Measurements from ENCODE around the gene IFT74.

Gene IFT74

GRCh38 chr9:27078685-27079084, 122.5 kb downstream of the IFT74 start (continued):
- TF ChIP-seq, protein P1, sequence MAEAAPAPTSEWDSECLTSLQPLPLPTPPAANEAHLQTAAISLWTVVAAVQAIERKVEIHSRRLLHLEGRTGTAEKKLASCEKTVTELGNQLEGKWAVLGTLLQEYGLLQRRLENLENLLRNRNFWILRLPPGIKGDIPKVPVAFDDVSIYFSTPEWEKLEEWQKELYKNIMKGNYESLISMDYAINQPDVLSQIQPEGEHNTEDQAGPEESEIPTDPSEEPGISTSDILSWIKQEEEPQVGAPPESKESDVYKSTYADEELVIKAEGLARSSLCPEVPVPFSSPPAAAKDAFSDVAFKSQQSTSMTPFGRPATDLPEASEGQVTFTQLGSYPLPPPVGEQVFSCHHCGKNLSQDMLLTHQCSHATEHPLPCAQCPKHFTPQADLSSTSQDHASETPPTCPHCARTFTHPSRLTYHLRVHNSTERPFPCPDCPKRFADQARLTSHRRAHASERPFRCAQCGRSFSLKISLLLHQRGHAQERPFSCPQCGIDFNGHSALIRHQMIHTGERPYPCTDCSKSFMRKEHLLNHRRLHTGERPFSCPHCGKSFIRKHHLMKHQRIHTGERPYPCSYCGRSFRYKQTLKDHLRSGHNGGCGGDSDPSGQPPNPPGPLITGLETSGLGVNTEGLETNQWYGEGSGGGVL (tag by site-specific recombination; IDR thresholded peaks at IDR 0.05) = no peak
- TF ChIP-seq ZEB2 (tag by site-specific recombination; IDR thresholded peaks at IDR 0.05) (no peak), ZNF776 (tag by site-specific recombination; IDR thresholded peaks at IDR 0.05; ENCODE audit: borderline replicate concordance) (no peak), SALL2 (tag by site-specific recombination; IDR thresholded peaks at IDR 0.05; ENCODE audit: borderline replicate concordance) (no peak), HOXA7 (CRISPR knock-in tag; IDR thresholded peaks at IDR 0.05; ENCODE audit: borderline replicate concordance) (no peak), ZNF354C (tag by site-specific recombination; IDR thresholded peaks at IDR 0.05; ENCODE audit: borderline replicate concordance, low read depth) (no peak), ZNF561 (tag by site-specific recombination; IDR thresholded peaks at IDR 0.05; ENCODE audit: borderline replicate concordance) (no peak)

GRCh38 chr9:27085456-27085855, 129.2 kb downstream of the IFT74 start:
- ChIA-PET POLR2A (no interaction called here), CTCF (interaction anchor here (0.6 to 0.7 kb wide), 2 partner anchors 538 to 741 kb away, joined by 3 to 5 read pairs; no protein-coding TSS in a partner anchor)
- H3K4me3 ChIP-seq (ENCODE audit: low read depth, low read length) = no peak overlapping the region
- TF ChIP-seq, protein P2, sequence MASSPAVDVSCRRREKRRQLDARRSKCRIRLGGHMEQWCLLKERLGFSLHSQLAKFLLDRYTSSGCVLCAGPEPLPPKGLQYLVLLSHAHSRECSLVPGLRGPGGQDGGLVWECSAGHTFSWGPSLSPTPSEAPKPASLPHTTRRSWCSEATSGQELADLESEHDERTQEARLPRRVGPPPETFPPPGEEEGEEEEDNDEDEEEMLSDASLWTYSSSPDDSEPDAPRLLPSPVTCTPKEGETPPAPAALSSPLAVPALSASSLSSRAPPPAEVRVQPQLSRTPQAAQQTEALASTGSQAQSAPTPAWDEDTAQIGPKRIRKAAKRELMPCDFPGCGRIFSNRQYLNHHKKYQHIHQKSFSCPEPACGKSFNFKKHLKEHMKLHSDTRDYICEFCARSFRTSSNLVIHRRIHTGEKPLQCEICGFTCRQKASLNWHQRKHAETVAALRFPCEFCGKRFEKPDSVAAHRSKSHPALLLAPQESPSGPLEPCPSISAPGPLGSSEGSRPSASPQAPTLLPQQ (tag by site-specific recombination; IDR thresholded peaks at IDR 0.05) = no peak
- TF ChIP-seq, protein P3, sequence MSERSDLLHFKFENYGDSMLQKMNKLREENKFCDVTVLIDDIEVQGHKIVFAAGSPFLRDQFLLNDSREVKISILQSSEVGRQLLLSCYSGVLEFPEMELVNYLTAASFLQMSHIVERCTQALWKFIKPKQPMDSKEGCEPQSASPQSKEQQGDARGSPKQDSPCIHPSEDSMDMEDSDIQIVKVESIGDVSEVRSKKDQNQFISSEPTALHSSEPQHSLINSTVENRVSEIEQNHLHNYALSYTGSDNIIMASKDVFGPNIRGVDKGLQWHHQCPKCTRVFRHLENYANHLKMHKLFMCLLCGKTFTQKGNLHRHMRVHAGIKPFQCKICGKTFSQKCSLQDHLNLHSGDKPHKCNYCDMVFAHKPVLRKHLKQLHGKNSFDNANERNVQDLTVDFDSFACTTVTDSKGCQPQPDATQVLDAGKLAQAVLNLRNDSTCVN (tag by site-specific recombination; optimal IDR thresholded peaks at IDR 0.05) = no peak
- no peak for TF ChIP-seq ZNF830 (tag by site-specific recombination; IDR thresholded peaks at IDR 0.05; ENCODE audit: low read depth)
- no peak for TF ChIP-seq ZNF19 (tag by site-specific recombination; IDR thresholded peaks at IDR 0.05; ENCODE audit: low read depth)
- no peak for TF ChIP-seq ZBTB48 (tag by site-specific recombination; IDR thresholded peaks at IDR 0.05)
- no peak for TF ChIP-seq GLI4 (tag by site-specific recombination; IDR thresholded peaks at IDR 0.05)
- TF ChIP-seq, protein P4, sequence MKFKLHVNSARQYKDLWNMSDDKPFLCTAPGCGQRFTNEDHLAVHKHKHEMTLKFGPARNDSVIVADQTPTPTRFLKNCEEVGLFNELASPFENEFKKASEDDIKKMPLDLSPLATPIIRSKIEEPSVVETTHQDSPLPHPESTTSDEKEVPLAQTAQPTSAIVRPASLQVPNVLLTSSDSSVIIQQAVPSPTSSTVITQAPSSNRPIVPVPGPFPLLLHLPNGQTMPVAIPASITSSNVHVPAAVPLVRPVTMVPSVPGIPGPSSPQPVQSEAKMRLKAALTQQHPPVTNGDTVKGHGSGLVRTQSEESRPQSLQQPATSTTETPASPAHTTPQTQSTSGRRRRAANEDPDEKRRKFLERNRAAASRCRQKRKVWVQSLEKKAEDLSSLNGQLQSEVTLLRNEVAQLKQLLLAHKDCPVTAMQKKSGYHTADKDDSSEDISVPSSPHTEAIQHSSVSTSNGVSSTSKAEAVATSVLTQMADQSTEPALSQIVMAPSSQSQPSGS (tag by site-specific recombination; IDR thresholded peaks at IDR 0.05; ENCODE audit: low read depth) = no peak
- TF ChIP-seq ZSCAN18 (tag by site-specific recombination; IDR thresholded peaks at IDR 0.05) = no peak
- TF ChIP-seq ZNF654 (tag by site-specific recombination; IDR thresholded peaks at IDR 0.05; ENCODE audit: low read depth) = no peak
- TF ChIP-seq ZNF114 (tag by site-specific recombination; IDR thresholded peaks at IDR 0.05) = no peak
- TF ChIP-seq ZNF529 (tag by site-specific recombination; IDR thresholded peaks at IDR 0.05; ENCODE audit: insufficient replicate concordance) = no peak
- H3K36me3 ChIP-seq (ENCODE audit: control insufficient read depth in 2 of 2, insufficient read depth in 1 of 2, low read length in 2 of 2) = no peaks in the 10 kb centered on the region
- peaks cover 6% of the 10 kb centered on the region; the same call in 1 of the 2 replicates for H3K4me1 ChIP-seq (ENCODE audit: control insufficient read depth, insufficient read depth, low read length)
- no peak overlapping the region for H3K27ac ChIP-seq (ENCODE audit: extremely low read depth, low read depth, low read length)
- H3K9me3 ChIP-seq (ENCODE audit: control insufficient read depth, insufficient read depth, low read depth, low read length) = no peaks in the 10 kb centered on the region

Data from HEK293 (cell line).